Kidney tubule cell (primary cell): ENCODE data around the gene TK2.
A peak's percentile ranks its signal among the peaks of the same experiment; 100 is the strongest.
"Not testable (repeated sequence)": the region's sequence is repeated elsewhere in the genome, so short reads cannot be mapped to it uniquely, and the experiment has no call there.

Experiments
- DNase-seq: peaks from one replicate; pipeline ENCODE4 v3.0.0-alpha.2; 2018; ENCODE audit warnings: low spot score

TK2 gene

DNA sequence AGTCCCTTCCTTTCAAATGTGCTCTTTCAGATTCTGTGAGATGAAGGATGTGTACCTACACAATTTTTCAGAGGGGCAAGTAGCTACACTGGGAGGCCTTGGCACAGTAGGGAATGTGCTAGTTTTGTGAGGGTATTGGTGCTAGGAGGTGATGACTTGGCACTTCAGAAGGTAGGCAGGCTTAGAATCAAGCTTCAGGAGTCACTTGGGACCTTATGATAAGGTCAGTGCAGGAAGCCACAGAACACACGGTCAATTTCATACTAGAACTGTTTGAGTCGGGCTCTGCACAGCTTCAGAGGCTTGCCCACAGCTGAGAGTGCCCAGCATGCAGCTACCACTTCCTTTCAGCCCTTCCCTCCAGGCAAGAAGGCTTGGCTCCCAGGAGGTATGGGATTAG is 22.4 kb upstream of the TK2 start:
- DNase-seq = no peak

DNA sequence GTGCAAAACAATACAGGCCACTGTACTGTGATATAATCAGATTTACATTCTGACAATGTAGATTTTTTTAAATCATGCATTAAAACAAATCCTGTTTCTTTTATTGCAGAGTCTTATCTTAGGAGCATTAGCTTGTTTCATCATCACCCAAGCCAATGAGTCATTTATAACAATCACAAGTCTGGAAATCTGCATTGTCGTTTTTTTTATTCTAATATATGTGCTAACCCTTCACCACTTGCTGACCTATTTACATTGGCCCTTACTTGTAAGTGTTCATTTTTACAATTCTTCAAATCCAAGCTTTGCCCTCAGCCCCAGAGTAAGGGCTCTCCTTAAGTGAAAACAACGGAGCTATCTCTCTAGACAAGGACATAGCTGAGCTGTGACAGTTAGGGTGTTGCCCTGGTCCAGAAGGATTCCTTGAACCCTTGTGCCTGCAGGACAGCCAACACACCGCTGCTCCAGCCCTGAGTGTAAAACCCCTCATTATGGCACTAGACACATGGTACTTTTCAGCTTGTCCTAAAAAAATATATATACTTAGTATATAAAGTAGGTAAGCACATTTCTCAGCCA is 20.0 kb upstream of the TK2 start:
- DNase-seq = no peak

DNA sequence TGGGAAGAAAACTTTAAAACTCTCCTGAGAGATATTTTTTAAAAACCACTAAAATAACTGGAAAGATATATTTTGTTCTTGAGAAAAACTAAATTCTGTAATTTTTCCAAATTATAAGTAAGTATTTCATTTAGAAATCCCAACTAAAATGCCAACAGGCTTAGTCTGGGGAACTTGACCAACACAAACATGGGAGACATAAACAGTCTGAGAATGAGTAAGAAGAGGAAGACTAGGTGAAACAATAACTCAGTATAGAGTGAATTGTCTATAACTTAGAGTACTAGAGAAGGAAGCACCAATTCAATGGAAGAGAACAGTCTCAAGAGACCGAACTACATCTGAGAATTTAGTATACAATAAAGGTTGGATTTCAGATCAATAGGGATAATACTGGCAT is 19.2 kb upstream of the TK2 start:
- peak; percentile 46 for DNase-seq

DNA sequence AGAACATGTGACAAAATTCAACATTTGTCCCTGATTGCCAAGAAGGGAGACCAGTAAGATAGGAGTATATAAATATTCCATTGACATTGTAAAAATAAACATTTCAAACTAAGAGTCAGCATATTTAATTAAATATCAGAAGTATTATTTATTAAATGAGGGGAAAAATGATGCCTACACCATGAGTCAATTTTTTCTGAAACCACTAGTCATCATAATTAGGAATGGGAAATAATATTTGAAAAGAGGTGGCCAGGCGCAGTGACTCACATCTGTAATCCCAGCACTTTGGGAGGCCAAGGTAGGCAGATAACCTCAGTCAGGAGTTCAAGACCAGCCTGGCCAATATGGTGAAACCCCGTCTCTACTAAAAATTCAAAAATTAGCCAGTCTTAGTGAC is 18.4 kb upstream of the TK2 start:
- no peak for DNase-seq

DNA sequence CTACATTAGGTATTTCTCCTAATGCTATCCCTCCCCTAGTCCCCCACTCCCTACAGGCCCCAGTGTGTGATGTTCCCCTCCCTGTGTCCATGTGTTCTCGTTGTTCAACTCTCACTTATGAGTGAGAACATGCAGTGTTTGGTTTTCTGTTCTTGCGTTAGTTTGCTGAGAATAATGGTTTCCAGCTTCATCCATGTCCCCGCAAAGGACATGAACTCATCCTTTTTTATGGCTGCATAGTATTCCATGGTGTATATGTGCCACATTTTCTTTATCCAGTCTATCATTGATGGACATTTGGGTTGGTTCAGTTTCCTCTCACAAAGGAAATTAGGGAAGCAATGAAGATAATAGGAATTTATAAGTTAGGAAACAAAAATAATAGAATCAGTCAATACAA is 17.3 kb upstream of the TK2 start:
- DNase-seq = not testable (repeated sequence)

DNA sequence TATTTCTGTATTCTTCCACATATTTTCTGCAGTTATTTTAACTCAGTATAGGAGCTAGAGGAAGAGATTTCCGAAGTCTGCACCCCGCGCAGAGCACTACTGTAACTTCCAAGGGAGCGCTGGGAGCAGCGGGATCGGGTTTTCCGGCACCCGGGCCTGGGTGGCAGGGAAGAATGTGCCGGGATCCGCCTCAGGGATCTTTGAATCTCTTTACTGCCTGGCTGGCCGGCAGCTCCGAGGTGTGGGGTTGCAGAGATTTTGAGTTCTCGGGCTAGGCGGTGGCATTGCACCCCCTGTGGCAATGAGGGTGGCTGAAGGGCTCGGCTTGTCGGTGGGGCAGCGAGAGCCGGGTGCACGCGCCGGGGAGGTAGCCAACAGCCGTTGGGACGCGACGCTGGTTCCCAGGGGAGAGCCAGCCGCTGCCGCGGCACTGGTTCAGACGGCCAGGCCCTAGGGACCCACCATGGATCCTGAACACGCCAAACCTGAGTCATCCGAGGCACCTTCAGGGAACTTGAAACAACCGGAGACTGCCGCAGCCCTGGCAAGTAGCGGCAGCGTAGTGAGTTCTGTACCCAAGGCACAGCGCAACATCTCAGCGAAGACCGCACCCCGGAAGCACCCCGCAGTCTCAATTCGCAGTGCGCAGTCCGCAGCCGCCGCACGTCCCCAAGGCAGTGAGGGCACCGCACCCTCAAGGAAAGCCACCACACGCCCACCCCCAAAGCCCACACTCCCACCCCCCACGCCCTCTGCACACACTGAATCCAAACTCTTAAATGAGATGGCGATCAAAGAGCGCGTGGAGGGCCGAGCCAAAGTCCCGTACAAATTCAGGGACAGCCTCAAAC is 16.4 kb upstream of the TK2 start, which contains the start of gene CMTM1:
TSS of gene CMTM1 (plus strand) at position 389 of the 851 bp plus-strand sequence. CDS start at position 464, 75 bp downstream.
- DNase-seq = no peak

DNA sequence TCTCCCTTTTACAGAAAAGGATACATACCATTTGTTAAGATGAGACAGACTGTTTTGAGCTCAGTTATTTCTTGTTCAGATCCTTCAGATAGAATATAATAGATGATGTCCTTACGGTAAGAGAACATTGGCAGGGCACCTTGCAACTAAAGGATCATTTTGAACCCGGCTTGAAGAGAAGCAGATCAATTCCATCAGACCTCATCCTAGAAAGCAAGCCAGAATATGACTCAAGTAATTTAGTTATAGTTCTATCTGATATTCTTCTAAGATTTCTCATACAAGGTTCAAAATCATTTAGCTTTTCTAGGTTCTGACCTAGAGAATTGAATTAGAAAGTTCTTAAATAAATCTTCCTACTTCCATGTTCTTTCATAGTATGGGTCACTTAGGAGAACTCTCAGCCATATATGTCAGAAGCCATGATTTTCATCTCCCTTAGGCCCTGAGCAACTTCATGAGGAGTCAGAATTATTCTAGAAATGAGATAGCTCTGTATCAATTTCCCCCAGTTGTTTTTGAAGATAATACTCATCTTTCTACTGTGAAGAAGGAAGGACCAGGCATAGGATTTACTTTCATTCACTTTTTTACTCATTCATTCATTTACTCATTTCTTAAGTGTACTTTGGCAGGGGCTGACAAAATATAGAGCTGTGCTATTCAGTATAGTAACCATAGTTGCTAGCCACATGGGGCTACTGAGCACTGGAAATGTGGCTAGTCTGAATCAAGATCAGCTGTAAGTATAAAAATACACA is 13.8 kb upstream of the TK2 start:
- no peak for DNase-seq

DNA sequence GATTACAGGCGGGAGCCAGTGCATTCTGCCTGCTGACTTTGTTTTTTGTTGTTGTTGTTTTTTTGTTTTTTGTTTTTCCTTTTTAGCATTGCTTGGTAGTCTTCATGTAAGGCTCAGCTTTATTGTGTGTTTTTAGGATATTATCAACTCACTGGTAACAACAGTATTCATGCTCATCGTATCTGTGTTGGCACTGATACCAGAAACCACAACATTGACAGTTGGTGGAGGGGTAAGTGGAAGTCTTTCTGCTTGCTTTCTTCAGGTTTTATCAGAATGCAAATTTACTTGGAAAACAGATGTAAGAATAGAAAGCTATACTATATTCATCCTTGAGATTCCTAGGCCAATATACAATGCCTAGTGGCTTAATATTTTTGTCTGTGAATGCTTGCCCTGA is 13.1 kb upstream of the TK2 start:
- no peak for DNase-seq

DNA sequence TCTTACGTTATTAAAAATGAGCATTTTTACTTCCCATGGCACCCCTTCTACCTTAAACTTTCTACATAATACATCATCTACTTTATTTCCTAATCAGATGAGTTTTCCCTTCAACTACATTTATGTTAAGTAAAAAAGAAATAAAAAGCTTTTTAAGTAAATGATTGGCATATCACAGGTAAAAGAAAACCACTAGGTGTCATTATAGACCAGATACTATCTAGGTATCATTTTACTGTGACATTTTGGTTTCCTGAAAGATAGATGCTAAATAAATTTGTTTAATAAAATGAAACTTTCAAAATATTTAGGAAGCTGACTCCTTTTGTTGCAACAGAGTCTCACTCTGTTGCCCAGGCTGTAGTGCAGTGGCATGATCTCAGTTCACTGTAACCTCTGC is 12.5 kb upstream of the TK2 start:
- DNase-seq = no peak

DNA sequence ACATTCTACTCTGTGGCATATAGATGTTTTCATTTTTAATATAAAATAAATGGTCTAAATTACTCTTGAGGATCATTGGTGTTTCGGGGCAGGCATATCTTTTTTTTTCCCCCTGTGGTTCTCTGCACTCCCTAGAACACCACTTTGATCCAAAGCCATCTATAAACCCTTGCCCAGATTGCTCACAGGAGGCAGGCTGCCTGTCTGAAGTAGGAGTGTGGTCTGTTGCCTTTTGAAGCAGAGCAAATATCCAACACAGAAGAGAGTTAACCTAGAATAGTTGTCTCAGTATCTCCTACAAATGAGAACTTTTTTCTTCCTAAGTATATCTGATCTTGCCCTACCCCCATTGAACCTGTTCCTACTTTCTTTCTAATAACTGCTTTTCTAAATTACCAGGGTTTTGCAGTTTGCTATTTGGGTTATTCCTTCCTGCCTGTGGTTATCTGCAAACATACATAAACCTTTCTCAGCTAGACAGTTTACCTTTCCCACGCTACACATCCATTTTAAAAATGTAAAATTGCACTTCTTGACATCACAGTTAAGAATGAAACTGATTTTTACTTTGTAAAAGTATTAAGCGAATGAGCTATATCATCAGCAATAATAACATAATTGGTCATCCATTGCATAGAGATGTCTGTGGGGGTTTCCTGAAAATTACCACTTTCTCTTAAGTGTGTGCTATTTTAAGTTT is 11.6 kb upstream of the TK2 start:
- DNase-seq = no peak

DNA sequence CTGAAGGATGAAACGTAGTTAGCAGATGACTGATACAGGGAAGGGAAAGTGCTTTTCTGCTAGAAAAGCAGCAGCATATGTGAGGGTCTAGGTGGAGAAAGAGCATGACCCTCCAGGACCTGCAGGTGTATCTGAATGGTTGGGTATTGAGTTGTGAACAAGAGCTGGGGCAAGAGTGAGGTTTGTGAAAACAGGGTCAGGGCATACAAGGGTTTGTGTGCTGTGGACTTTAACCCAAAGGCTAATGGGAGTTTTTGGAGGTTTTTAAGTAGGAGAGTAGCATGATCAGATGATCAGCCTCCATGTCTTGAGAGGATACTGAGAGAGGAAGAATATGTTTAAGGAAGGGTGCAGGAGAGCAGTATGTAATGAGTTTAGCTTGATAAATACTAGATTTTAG is 10.2 kb upstream of the TK2 start:
- no peak for DNase-seq

DNA sequence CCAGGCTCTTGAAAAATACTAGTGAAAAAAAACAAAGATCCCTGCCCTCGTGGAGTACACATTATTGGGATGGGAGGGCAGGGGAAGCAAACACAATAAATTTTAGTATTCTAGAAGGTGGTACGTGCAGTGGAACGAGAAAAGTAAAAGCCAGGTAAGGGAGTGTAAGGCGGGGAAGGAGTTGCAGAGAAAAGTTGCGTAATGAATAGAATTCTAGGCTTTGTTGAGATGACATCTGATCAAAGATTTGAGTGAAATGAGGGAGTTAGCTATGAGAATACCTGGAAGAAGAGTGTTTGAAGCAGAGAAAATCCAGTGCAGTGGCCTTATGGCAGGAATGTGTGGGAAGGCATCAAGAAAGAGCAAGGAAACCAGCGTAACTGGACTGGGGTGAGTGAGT is 4.6 kb upstream of the TK2 start:
- no peak for DNase-seq

DNA sequence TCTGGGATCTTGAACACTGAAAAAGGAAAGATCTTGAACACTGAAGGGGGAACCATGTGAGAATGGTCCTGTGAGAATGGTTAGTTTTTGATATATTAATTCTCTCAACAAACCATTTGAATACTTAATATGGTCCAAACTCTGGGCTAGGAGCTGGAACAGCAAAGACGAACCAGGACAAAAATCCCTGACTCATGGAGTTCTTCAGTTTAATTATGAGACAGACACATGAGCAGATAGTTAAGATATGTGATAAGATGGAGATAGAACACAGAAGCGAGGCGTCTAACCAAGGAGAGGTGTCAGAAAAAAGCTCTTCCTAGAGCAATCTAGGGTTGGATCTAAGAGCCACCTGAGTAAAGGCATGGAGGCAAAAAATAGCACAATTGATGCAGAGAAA is 4.1 kb upstream of the TK2 start:
- no peak for DNase-seq

DNA sequence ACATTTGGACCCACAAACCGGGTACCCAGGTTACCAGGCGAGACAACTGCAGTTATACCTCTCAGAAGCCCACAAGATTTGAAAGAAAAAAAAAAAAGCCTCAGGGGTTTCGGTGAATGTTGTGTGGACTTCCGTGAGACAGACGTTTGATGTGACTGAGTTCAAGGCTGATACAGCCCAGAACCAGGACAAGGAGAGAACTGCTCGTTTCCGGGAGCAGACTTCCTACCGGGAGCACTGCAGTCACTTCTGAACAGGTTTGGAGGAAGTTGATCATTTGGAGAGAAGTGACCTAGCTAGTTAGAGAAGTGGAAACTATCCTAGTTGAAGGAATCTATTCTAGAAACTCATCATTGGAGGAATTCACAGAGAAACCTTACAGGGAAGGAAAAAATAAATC is 3.3 kb upstream of the TK2 start:
- peak; percentile 33 for DNase-seq

DNA sequence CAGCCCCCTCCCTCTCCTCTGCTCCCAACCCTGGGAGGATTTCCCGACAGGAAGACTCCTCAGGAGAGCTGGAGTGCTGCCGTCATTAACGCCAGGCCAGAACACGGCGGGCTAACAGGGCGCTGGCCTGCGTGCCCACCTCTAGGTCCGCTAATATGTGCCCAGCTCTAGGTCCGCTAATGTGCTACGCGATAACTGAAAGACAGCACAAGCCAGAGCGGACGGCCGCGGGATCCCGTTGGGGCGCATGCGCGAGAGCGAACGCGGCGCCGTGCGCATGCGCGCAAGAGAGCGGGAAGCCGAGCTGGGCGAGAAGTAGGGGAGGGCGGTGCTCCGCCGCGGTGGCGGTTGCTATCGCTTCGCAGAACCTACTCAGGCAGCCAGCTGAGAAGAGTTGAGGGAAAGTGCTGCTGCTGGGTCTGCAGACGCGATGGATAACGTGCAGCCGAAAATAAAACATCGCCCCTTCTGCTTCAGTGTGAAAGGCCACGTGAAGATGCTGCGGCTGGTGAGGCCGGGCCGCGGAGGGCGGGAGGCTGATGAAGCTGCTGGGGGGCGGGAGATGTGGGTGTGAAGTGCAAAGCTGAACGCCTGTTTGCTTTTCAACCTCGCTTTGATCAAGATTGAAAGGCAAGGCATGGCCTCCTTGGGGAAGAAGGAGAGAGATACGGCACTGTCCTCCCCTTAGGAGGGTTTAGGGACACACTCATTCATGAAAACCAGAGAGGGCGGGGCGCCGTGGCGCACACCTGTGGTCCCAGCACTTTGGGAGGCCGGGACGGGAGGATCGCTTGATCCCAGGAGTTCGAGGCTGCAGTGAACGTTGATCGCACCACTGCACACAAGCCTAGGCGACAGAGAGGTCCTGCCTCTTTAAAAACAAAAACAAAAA is 2.6 kb upstream of the TK2 start, which contains the start of gene CKLF:
TSS of gene CKLF (plus strand) at position 291 of the 892 bp plus-strand sequence. CDS start at position 431, 140 bp downstream.
- DNase-seq = peak; percentile 92

DNA sequence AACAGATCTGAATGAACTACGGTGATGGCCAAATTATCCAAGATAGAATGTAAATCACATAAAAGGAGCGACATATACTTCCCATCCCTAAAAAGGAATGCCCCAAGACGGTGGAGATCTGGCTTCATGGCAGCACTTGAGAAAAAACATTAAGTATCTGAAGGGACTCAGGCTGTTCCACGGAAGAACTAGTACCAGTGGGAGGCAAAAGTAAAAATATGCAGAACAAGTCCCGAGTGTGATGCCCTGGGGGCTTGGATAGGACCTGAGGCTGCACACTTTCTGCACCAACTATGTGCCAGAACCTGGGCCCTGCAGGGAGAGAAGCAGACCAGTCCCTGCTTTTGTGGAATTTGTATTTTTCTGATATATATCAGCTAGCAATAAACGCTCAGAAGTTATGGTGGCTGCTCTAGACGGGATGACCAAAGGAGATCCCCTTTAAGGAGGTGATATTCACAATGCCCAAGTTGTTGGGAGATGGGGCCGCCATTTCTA is 1.9 kb upstream of the TK2 start:
- DNase-seq = no peak

DNA sequence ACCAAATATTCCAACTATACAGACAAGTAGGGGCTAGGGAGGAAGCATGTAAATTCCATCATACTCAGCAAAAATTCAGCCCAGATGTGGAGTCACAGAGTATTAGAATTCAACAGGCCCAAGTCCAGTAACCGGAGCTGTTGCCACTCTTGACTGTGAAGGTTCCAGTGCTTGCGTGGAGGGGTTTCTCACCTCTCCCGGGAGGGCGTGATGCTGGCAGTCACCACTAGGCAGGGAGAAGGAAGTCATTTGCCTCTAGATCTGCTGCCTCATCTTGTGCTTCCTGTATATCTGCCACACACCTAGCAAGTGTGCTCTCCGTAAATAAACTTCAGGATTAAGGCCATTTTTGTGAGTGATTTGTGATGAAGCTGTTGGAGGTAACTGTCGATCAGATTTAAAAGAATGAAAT is 1.4 kb upstream of the TK2 start:
- DNase-seq = peak; percentile 67

DNA sequence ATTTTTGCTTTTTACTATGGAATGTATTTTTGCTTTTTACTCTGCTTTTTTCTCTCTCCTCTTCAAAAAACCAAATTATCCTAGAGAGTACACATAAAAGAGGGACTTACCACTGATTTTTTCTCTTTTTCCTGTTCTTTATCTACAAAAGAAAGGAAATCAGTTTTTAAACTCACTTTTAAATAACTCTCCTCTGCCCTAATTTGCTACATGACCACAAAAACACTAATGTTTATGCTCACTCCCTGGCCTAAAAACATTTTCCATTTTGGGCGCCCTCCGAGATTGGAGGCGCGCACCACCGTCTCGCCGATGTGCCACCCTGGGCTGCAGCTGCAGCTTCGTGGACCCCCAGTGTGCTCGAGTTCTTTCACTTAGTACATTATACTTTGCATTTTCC is 1.1 kb downstream of the TK2 start:
- no peak for DNase-seq

DNA sequence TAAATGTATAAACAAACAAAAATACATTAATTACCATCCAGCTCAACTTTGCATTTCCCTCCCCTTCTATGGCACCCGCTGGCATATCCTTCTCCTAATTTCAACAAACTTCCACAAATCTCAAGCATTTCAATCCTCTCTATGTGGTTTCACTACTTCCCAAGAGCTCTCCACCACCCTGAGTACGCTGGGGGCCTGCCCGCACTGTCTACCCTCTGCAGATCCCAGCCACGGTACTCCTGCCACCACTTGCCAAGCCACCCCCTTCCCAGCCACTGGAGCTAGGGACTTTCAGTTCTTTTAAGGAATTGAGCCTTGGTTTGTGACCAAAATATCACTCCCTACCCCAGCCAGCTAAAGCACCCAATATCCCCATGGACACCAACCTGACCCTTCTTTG is 1.9 kb downstream of the TK2 start:
- no peak for DNase-seq

DNA sequence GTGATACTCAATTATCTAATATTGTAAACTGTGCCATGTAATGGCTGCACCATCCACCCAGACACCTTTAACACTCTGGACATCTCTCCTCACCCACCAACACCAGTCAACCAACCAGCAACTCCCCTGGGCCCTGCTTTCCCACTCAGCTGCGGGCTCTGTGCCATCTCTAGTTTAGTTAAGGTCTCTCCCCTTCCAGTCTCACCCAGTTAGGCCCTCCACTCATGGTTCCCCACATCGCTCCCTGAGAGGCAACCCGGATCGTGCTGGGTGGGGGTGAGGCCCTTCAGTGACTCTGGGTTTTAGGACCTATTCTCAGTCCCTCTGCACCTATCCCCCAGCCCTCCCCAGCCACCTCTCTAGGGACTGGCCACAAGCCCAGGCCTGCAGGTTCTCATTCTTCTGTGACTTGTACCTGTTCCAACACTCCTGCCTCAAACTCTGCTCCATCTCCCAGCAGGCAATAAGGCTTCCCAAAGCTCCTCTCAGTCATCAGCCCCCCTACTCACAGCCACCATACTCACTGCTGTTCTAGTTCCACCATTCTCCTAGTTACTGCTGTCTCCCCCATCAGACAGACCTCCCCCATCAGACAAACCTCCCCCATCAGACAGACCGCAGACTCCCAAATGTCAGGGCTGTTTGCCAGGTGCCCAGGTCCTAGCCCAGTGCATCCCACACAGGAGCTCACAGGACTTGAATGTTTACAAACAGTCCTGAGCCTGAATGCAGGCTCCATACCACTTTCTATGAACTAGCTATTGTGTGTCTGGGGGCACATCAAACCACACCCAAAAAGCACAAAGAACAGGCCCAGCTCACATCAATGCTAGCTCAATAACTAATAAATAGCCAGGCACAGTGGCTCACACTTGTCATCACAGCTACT is 2.6 kb downstream of the TK2 start:
- no peak for DNase-seq
